Measurements from ENCODE around the gene SH2D6.

DNA sequence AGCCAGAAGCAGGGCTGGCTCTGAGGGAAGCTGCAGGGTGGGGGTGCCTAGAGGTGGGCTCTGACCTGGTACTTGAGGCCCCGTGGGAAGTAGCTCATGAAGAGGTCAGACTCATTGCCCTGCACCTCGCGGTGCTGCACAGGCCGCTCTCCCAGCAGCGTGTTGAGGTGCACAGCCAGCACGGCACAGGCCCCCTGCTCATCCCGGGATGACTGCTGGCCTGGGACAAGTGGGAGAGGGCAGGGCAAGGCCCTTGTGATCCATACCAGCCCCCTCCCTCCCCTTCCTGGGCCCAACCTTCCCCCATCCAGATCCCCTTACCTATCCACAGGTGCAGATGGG lies 17.1 kb upstream of the SH2D6 start:
- TF ChIP-seq, protein P1, sequence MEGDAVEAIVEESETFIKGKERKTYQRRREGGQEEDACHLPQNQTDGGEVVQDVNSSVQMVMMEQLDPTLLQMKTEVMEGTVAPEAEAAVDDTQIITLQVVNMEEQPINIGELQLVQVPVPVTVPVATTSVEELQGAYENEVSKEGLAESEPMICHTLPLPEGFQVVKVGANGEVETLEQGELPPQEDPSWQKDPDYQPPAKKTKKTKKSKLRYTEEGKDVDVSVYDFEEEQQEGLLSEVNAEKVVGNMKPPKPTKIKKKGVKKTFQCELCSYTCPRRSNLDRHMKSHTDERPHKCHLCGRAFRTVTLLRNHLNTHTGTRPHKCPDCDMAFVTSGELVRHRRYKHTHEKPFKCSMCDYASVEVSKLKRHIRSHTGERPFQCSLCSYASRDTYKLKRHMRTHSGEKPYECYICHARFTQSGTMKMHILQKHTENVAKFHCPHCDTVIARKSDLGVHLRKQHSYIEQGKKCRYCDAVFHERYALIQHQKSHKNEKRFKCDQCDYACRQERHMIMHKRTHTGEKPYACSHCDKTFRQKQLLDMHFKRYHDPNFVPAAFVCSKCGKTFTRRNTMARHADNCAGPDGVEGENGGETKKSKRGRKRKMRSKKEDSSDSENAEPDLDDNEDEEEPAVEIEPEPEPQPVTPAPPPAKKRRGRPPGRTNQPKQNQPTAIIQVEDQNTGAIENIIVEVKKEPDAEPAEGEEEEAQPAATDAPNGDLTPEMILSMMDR (tag by site-specific recombination; IDR thresholded peaks at IDR 0.05) = no peak
- no peak for TF ChIP-seq ZBTB17 (tag by site-specific recombination; IDR thresholded peaks at IDR 0.05)
- no peak for TF ChIP-seq ZNF776 (tag by site-specific recombination; IDR thresholded peaks at IDR 0.05; ENCODE audit: borderline replicate concordance)
- no peak for TF ChIP-seq ZNF830 (tag by site-specific recombination; IDR thresholded peaks at IDR 0.05; ENCODE audit: low read depth)

Data from HEK293 (cell line).